SKM-1 (cell line): ENCODE results near the gene HELZ.
A peak's percentile ranks its signal among the peaks of the same experiment; 100 is the strongest.
"Not testable (repeated sequence)": the region's sequence is repeated elsewhere in the genome, so short reads cannot be mapped to it uniquely, and the experiment has no call there.

Experiments used
- DNase-seq: peaks from one replicate; lab custom pipeline; 2025; ENCODE audit not compliant: unreplicated experiment; lab: John Stamatoyannopoulos, UW

Gene HELZ

GRCh38 chr17:67271187-67271586, 26.2 kb upstream of the HELZ start:
- DNase-seq = not testable (repeated sequence)

GRCh38 chr17:67270416-67270815, 25.4 kb upstream of the HELZ start:
- peak; percentile 51 for DNase-seq

GRCh38 chr17:67266496-67266895, 21.5 kb upstream of the HELZ start:
- no peak for DNase-seq

- DNase-seq = no peak
Observed at GRCh38 chr17:67265436-67266019, 20.5 kb upstream of the HELZ start.

GRCh38 chr17:67262435-67263117, 17.6 kb upstream of the HELZ start:
- no peak for DNase-seq

- DNase-seq = no peak
Observed at GRCh38 chr17:67260170-67260987, 15.4 kb upstream of the HELZ start.

- peak; percentile 40 for DNase-seq
Observed at GRCh38 chr17:67258821-67259468, 13.9 kb upstream of the HELZ start.

GRCh38 chr17:67256075-67256732, 11.2 kb upstream of the HELZ start:
- no peak for DNase-seq

GRCh38 chr17:67253384-67253783, 8.4 kb upstream of the HELZ start:
- no peak for DNase-seq

GRCh38 chr17:67251586-67251985, 6.6 kb upstream of the HELZ start:
- not testable (repeated sequence) for DNase-seq

GRCh38 chr17:67248291-67248690, 3.3 kb upstream of the HELZ start:
- DNase-seq = no peak

GRCh38 chr17:67247416-67247900, 2.5 kb upstream of the HELZ start:
- no peak for DNase-seq

- DNase-seq = no peak
Observed at GRCh38 chr17:67246653-67247415, 1.8 kb upstream of the HELZ start.

- DNase-seq = no peak
Observed at GRCh38 chr17:67246403-67246652, 1.3 kb upstream of the HELZ start.

- DNase-seq = no peak
Observed at GRCh38 chr17:67245694-67246402, 852 bp upstream of the HELZ start.

- no peak for DNase-seq
Observed at GRCh38 chr17:67244431-67245072, 444 bp downstream of the HELZ start.

GRCh38 chr17:67243284-67243683, 1.7 kb downstream of the HELZ start:
- no peak for DNase-seq

- DNase-seq = no peak
Observed at GRCh38 chr17:67241719-67242341, 3.2 kb downstream of the HELZ start.

- DNase-seq = no peak
Observed at GRCh38 chr17:67239597-67239996, 5.4 kb downstream of the HELZ start.
